SK-N-SH (cell line): ENCODE data around the gene FHL2. TPM values are rescaled to one million over a fixed set of nuclear protein-coding genes. Genes with fewer than 3 reads are reported as not detected.

Experiments
- CTCF ChIA-PET: fragments of 300-600, 350-600 bp; formaldehyde crosslinking; extraction: SDS; loops from one replicate; lab custom pipeline; 2021; lab: Yijun Ruan, JAX
- POLR2A ChIA-PET: fragments of 350-600 bp; sonication (Branson Sonifier 250); formaldehyde crosslinking; extraction: SDS; loops from one replicate; lab custom pipeline; 2020; ENCODE audit warnings: antibody characterized with exemption, inconsistent platforms; lab: Yijun Ruan, JAX
- DNase-seq: peaks from one replicate; pipeline ENCODE4 v3.0.0; 2012
- H2AFZ ChIP-seq: fragments of 200-600 bp; sonication (generic); 2 replicates; pipeline ENCODE4 v1.8.1; 2016; ENCODE audit warnings: antibody characterized with exemption, mild to moderate bottlenecking, low read depth
- H3F3A ChIP-seq: fragments of 200-600 bp; sonication (generic); replicated peaks from 2 replicates; pipeline ENCODE3; 2016; ENCODE audit warnings: antibody characterized with exemption, mild to moderate bottlenecking; ENCODE audit not compliant: insufficient read depth
- H3K27ac ChIP-seq, 2 experiments: fragments of 200-500 bp in 1 of 2; fragments of 200-600 bp in 1 of 2; sonication (Bioruptor generic) in 1 of 2; sonication (generic), shearing (Covaris generic) in 1 of 2; 2 replicates each; pipeline versions ENCODE4 v1.5.1 to v1.6.1; 2014 to 2016; ENCODE audit warnings: low read depth in 2 of 2, inconsistent platforms in 1 of 2, low read length in 1 of 2, mild to moderate bottlenecking in 1 of 2, mixed read lengths in 1 of 2
- H3K27me3 ChIP-seq: fragments of 200-600 bp; sonication (generic), shearing (Covaris generic); 2 replicates; pipeline ENCODE4 v1.6.1; 2016; ENCODE audit warnings: mixed run types; ENCODE audit not compliant: insufficient read depth
- H3K36me3 ChIP-seq, 2 experiments: fragments of 200-500 bp in 1 of 2; fragments of 200-600 bp in 1 of 2; sonication (Bioruptor generic) in 1 of 2; sonication (generic) in 1 of 2; replicated peaks in 1 of 2; 2 replicates each; pipeline versions ENCODE3 to v1.5.1; 2014 to 2016; ENCODE audit warnings: low read length in 1 of 2, mild to moderate bottlenecking in 1 of 2; ENCODE audit not compliant: insufficient read depth in 2 of 2, control insufficient read depth in 1 of 2
- H3K4me1 ChIP-seq, 2 experiments: fragments of 200-500 bp in 1 of 2; fragments of 200-600 bp in 1 of 2; sonication (Bioruptor generic) in 1 of 2; sonication (generic), shearing (Covaris generic) in 1 of 2; 2 replicates each; pipeline versions ENCODE4 v1.5.1 to v1.6.1; 2014 to 2016; ENCODE audit warnings: low read depth in 1 of 2, low read length in 1 of 2, mixed run types in 1 of 2; ENCODE audit not compliant: insufficient read depth in 2 of 2, control insufficient read depth in 1 of 2
- H3K4me2 ChIP-seq: fragments of 200-600 bp; sonication (generic), shearing (Covaris generic); 2 replicates; pipeline ENCODE4 v1.6.1; 2017; ENCODE audit warnings: mixed run types
- H3K4me3 ChIP-seq, 2 experiments: fragments of 200-500 bp in 1 of 2; fragments of 200-600 bp in 1 of 2; sonication (Bioruptor generic) in 1 of 2; sonication (generic), shearing (Covaris generic) in 1 of 2; 2 replicates each; pipeline versions ENCODE4 v1.5.1 to v1.8.1; 2014 to 2016; ENCODE audit warnings: low read depth in 2 of 2, inconsistent platforms in 1 of 2, low read length in 1 of 2, mild to moderate bottlenecking in 1 of 2, mixed read lengths in 1 of 2, moderate library complexity in 1 of 2
- H3K79me2 ChIP-seq: fragments of 200-600 bp; sonication (generic); 2 replicates; pipeline ENCODE4 v1.8.1; 2017; ENCODE audit warnings: mild to moderate bottlenecking; ENCODE audit not compliant: insufficient read depth
- H3K9ac ChIP-seq: fragments of 200-600 bp; sonication (generic); 2 replicates; pipeline ENCODE4 v1.6.1; 2017; ENCODE audit warnings: mixed run types
- H3K9me2 ChIP-seq: fragments of 200-600 bp; sonication (generic); 2 replicates; pipeline ENCODE4 v1.6.1; 2017; ENCODE audit warnings: mixed run types
- H3K9me3 ChIP-seq: fragments of 200-600 bp; sonication (generic); 2 replicates; pipeline ENCODE4 v1.6.1; 2017; ENCODE audit warnings: mixed run types, mild to moderate bottlenecking, moderate library complexity
- H4K20me1 ChIP-seq: fragments of 200-600 bp; sonication (generic); 2 replicates; pipeline ENCODE4 v1.6.1; 2017; ENCODE audit warnings: mild to moderate bottlenecking, mixed run types; ENCODE audit not compliant: insufficient read depth
- CTCF ChIP-seq: fragments of 200-600 bp; sonication (generic); IDR thresholded peaks from 2 replicates; pipeline ENCODE4 v1.6.1; 2017; ENCODE audit warnings: antibody characterized with exemption, mild to moderate bottlenecking, moderate library complexity
- ELF1 ChIP-seq: IDR thresholded peaks from 2 replicates; pipeline ENCODE4 v1.4.0; 2012
- EP300 ChIP-seq, 2 experiments: IDR thresholded peaks; 2 replicates each; pipeline versions ENCODE4 v1.4.0 to v1.6.1; 2012; ENCODE audit warnings: borderline replicate concordance in 1 of 2, low read depth in 1 of 2, low read length in 1 of 2
- EZH2phosphoT487 ChIP-seq: fragments of 200-600 bp; sonication (generic); IDR thresholded peaks from 2 replicates; pipeline ENCODE4 v1.6.1; 2017; ENCODE audit warnings: low read depth, mixed run types, mild to moderate bottlenecking, antibody characterized with exemption, moderate library complexity, borderline replicate concordance
- FOXM1 ChIP-seq: IDR thresholded peaks from 2 replicates; pipeline ENCODE4 v1.4.0; 2012; ENCODE audit warnings: low read depth, mild to moderate bottlenecking
- GABPA ChIP-seq: IDR thresholded peaks from 2 replicates; pipeline ENCODE4 v1.4.0; 2012; ENCODE audit warnings: low read depth, mild to moderate bottlenecking
- MAX ChIP-seq: IDR thresholded peaks from 2 replicates; pipeline ENCODE4 v1.4.0; 2012; ENCODE audit warnings: low read depth
- MXI1 ChIP-seq: IDR thresholded peaks from 2 replicates; pipeline ENCODE4 v1.6.1; 2012; ENCODE audit warnings: mild to moderate bottlenecking, low read depth, low read length, improper control_type of control experiment
- NFIC ChIP-seq: IDR thresholded peaks from 2 replicates; pipeline ENCODE4 v1.4.0; 2012; ENCODE audit warnings: borderline replicate concordance
- PBX3 ChIP-seq: IDR thresholded peaks from 2 replicates; pipeline ENCODE4; 2012
- POLR2AphosphoS5 ChIP-seq: IDR thresholded peaks from 2 replicates; pipeline ENCODE4 v1.6.1; 2012; ENCODE audit warnings: low read depth, low read length
- RCOR1 ChIP-seq: fragments of 150-350 bp; IDR thresholded peaks from 2 replicates; pipeline ENCODE4 v1.6.1; 2017; ENCODE audit warnings: antibody characterized with exemption, low read length
- REST ChIP-seq: IDR thresholded peaks from 2 replicates; pipeline ENCODE4 v1.6.1; 2012; ENCODE audit warnings: mild to moderate bottlenecking, low read depth, low read length, moderate library complexity
- RFX5 ChIP-seq: IDR thresholded peaks from 2 replicates; pipeline ENCODE4 v1.6.1; 2012; ENCODE audit warnings: mild to moderate bottlenecking, improper control_type of control experiment, low read length
- RXRA ChIP-seq: IDR thresholded peaks from 2 replicates; pipeline ENCODE4 v1.4.0; 2012; ENCODE audit warnings: low read depth, mild to moderate bottlenecking, borderline replicate concordance
- SIN3A ChIP-seq: IDR thresholded peaks from 2 replicates; pipeline ENCODE4 v1.6.1; 2012; ENCODE audit warnings: low read depth, mild to moderate bottlenecking, low read length, moderate library complexity, borderline replicate concordance
- TAF1 ChIP-seq: IDR thresholded peaks from 2 replicates; pipeline ENCODE4 v1.6.1; 2012; ENCODE audit warnings: low read depth, mild to moderate bottlenecking, low read length, moderate library complexity, borderline replicate concordance
- TCF12 ChIP-seq: IDR thresholded peaks from 2 replicates; pipeline ENCODE4 v1.4.0; 2012
- TEAD4 ChIP-seq: IDR thresholded peaks from 2 replicates; pipeline ENCODE4 v1.4.0; 2012; ENCODE audit warnings: mild to moderate bottlenecking, borderline replicate concordance; ENCODE audit not compliant: insufficient read depth
- YY1 ChIP-seq: IDR thresholded peaks from 2 replicates; pipeline ENCODE4 v1.4.0; 2012; ENCODE audit warnings: low read depth, mild to moderate bottlenecking
- ZBTB33 ChIP-seq: IDR thresholded peaks from 2 replicates; pipeline ENCODE4 v1.4.0; 2012; ENCODE audit warnings: low read depth, borderline replicate concordance
- WGBS: methylation state at CpG from one replicate; pipeline ENCODE4 v1.1.6; 2017; ENCODE audit warnings: low lambda C conversion rate; 5-methylcytosine and 5-hydroxymethylcytosine counted together
- polyA plus RNA-seq, 3 experiments: library from polyadenylated mRNA; depleted of rRNA; stranded (reverse); fragments of >200 nt; gene quantifications; 2 replicates each; pipeline ENCODE4 v1.2.3, GENCODE V29; 2012

The FHL2 gene
- polyA plus RNA-seq, 1 of the 3 experiments (the other 2 are of a cell fraction) = 31.7 TPM

GRCh38 chr2:105403783-105404698, 5.2 kb upstream of the FHL2 start:
- ChIA-PET CTCF (interaction anchor here (0.8 to 1.8 kb wide), 4 partner anchors 18 to 141 kb away, joined by 3 to 12 read pairs (median 3); no protein-coding TSS in a partner anchor), POLR2A (no interaction called here)
- Histone ChIP-seq H3K4me1 (peaks cover 7 to 16% of the 10 kb centered on the region in 2 experiments; a peak in 2 of 4 replicates), H3K79me2 (no peaks in the 10 kb centered on the region), H3K9ac (peak overlapping the region; percentile 25; the same call in 1 of the 2 replicates), H3K9me3 (no peaks in the 10 kb centered on the region), H3K27me3 (no peaks in the 10 kb centered on the region), H3K27ac (peak overlapping the region in 1 of 2 experiments; percentile 73; a peak in 2 of 4 replicates), H3K9me2 (no peaks in the 10 kb centered on the region), H3K4me2 (no peak overlapping the region), H3K4me3 (no peak overlapping the region), H4K20me1 (no peaks in the 10 kb centered on the region), H3F3A (peaks cover 19% of the 10 kb centered on the region), H2AFZ (peak overlapping the region; percentile 11; the same call in 1 of the 2 replicates), H3K36me3 (no peaks in the 10 kb centered on the region)
- DNase-seq = no peak
- WGBS = 65% methylated on average over 10 of the region's 14 CpGs
- TF ChIP-seq TEAD4 (no peak), EP300 (IDR thresholded peaks at IDR 0.05; ENCODE audit: borderline replicate concordance in 1 of 2, low read depth in 1 of 2, low read length in 1 of 2) (peak in 1 of 2 experiments; percentile 52; a peak in 1 of 4 replicates), GABPA (no peak), YY1 (no peak), RCOR1 (no peak), TCF12 (peak; percentile 51; the same call in 1 of the 2 replicates), FOXM1 (no peak), NFIC (peak; percentile 55; the same call in 1 of the 2 replicates), EZH2phosphoT487 (no peak), ELF1 (no peak), RFX5 (no peak), MXI1 (no peak), MAX (peak; percentile 16; the same call in 1 of the 2 replicates), RXRA (peak; percentile 39; the same call in 1 of the 2 replicates), POLR2AphosphoS5 (no peak), TAF1 (no peak; the same call in 1 of the 2 replicates), ZBTB33 (0 out of 2 replicates have a peak, but pooled peaks have one; percentile 19), CTCF (peak; percentile 53), PBX3 (peak; percentile 56), SIN3A (no peak), REST (no peak)
